ENCODE measurements around the gene LRPAP1.
A peak's percentile ranks its signal among the peaks of the same experiment; 100 is the strongest.

LRPAP1 gene

DNA sequence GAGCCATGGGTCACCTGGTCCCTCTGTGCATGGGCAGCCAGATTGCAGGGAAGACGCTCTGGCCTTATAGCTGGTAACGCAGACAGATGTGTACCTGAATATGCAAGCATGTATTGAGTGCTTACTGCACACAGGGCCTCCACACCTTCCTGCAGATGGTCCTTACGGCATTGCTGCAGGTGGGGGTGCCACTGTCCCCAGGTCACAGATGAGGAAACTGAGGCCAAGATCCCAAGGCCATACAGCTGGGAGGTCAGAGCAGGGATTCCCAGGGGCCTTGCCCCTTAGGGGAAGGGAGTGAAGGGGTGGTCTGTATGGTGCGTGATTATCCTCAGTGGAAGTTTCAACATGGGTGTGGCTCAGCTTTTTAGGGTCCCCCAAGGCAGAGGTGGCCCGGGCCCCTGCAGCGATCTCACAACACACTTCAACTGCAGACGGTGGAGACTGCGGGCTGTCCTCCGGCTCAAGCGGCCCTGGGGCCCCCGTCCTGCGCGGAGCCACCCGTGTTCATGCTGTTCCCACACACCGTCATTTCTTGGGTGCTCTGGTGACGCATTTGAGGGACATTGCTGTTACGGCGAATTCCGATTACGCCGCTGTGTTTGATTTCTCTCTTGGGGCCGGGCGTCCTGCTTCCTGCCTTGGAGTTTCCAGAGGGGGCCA lies 61.0 kb downstream of the LRPAP1 start:
- DNase-seq (ENCODE audit: low spot score), result no peak
- CTCF ChIA-PET, result interaction anchor here (2.4 kb wide), 1 partner anchor 10 kb away, joined by 9 read pairs; no protein-coding TSS in a partner anchor
- H3K27ac ChIP-seq, result peak overlapping the region; percentile 40; the same call in 1 of the 2 replicates
- TF ChIP-seq, protein P1, sequence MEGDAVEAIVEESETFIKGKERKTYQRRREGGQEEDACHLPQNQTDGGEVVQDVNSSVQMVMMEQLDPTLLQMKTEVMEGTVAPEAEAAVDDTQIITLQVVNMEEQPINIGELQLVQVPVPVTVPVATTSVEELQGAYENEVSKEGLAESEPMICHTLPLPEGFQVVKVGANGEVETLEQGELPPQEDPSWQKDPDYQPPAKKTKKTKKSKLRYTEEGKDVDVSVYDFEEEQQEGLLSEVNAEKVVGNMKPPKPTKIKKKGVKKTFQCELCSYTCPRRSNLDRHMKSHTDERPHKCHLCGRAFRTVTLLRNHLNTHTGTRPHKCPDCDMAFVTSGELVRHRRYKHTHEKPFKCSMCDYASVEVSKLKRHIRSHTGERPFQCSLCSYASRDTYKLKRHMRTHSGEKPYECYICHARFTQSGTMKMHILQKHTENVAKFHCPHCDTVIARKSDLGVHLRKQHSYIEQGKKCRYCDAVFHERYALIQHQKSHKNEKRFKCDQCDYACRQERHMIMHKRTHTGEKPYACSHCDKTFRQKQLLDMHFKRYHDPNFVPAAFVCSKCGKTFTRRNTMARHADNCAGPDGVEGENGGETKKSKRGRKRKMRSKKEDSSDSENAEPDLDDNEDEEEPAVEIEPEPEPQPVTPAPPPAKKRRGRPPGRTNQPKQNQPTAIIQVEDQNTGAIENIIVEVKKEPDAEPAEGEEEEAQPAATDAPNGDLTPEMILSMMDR (conservative IDR thresholded peaks at IDR 0.05; ENCODE audit: low read depth), result no peak
- POLR2A ChIA-PET (ENCODE audit: low non-redundant PET), result no interaction called here

- DNase-seq (ENCODE audit: low spot score), result no peak
- ChIA-PET POLR2A (ENCODE audit: low non-redundant PET) (no interaction called here), CTCF (interaction anchor here (2.4 kb wide), 1 partner anchor 11 kb away, joined by 9 read pairs; no protein-coding TSS in a partner anchor)
- TF ChIP-seq, protein P1 (conservative IDR thresholded peaks at IDR 0.05; ENCODE audit: low read depth), result no peak
- H3K27ac ChIP-seq, result peak overlapping the region; percentile 40
These were observed 61.8 kb downstream of the LRPAP1 start for GRCh38 chr4:3470244-3471097.

- DNase-seq (ENCODE audit: low spot score), result no peak
- ChIA-PET POLR2A (ENCODE audit: low non-redundant PET) (no interaction called here), CTCF (no interaction called here)
- peak overlapping the region; percentile 40 for H3K27ac ChIP-seq
- TF ChIP-seq, protein P1 (conservative IDR thresholded peaks at IDR 0.05; ENCODE audit: low read depth), result no peak
These were observed 62.6 kb downstream of the LRPAP1 start for GRCh38 chr4:3469386-3470243.

GRCh38 chr4:3468804-3469203 lies 63.4 kb downstream of the LRPAP1 start:
- DNase-seq (ENCODE audit: low spot score), result no peak
- ChIA-PET CTCF (no interaction called here), POLR2A (ENCODE audit: low non-redundant PET) (no interaction called here)
- TF ChIP-seq, protein P1 (conservative IDR thresholded peaks at IDR 0.05; ENCODE audit: low read depth), result no peak
- H3K27ac ChIP-seq, result no peak overlapping the region

DNA sequence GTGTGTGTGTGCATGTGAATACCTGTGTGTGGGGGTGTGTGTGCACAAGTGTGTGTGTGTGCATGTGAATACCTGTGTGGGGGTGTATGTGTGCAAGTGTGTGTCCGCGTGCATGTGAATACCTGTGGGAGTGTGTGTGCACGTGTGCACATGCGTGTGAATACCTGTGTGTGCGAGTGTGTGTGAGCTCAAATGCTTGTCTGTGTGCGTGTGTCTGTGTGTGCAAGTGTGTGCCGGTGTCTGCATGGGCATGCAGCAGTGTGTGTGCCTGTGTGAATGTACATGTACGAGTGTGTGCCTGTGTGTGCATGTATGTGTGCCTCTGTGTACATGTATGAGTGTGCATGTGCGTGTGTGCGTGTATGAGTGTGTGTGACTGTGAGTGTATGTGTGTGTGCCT lies 64.1 kb downstream of the LRPAP1 start:
- H3K27ac ChIP-seq, result no peak overlapping the region
- DNase-seq (ENCODE audit: low spot score), result no peak
- ChIA-PET POLR2A (ENCODE audit: low non-redundant PET) (no interaction called here), CTCF (no interaction called here)
- TF ChIP-seq, protein P1 (conservative IDR thresholded peaks at IDR 0.05; ENCODE audit: low read depth), result no peak

- TF ChIP-seq, protein P1 (conservative IDR thresholded peaks at IDR 0.05; ENCODE audit: low read depth), result no peak
- H3K27ac ChIP-seq, result no peak overlapping the region
- ChIA-PET CTCF (no interaction called here), POLR2A (ENCODE audit: low non-redundant PET) (no interaction called here)
- no peak for DNase-seq (ENCODE audit: low spot score)
These were observed 64.6 kb downstream of the LRPAP1 start for GRCh38 chr4:3467601-3468031.

All from RWPE1 (cell line).